ENCODE measurements around the gene ARSB.

- no peak for TF ChIP-seq CTCF (IDR thresholded peaks at IDR 0.05; ENCODE audit: low read length)
- no peak for TF ChIP-seq EZH2 (optimal IDR thresholded peaks at IDR 0.05; ENCODE audit: low read depth, low read length)
- TF ChIP-seq EZH2phosphoT487 (IDR thresholded peaks at IDR 0.05; ENCODE audit: low read length): no peak
Observed at GRCh38 chr5:78915170-78915569, 69.9 kb downstream of the ARSB start.
